Testis (tissue), 2 donors: ENCODE measurements around the gene RUBCNL.

ENCODE experiments used
- CTCF ChIP-seq, 3 experiments: fragments of 450-650 bp in 2 of 3; fragments of 200-600 bp in 1 of 3; sonication (generic) in 1 of 3; IDR thresholded peaks; one replicate each; pipeline ENCODE4 v1.5.1; 2016 to 2019; ENCODE audit warnings: antibody characterized with exemption in 3 of 3, mild to moderate bottlenecking in 2 of 3, moderate library complexity in 1 of 3
- POLR2A ChIP-seq: fragments of 450-650 bp; IDR thresholded peaks from one replicate; pipeline ENCODE4 v1.6.1; 2017; ENCODE audit warnings: antibody characterized with exemption, mild to moderate bottlenecking, moderate library complexity

GRCh38 chr13:46372071-46372470 lies 15.0 kb downstream of the RUBCNL start:
- TF ChIP-seq CTCF (IDR thresholded peaks at IDR 0.05) (no peak), POLR2A (no peak)
